NCI-H460 (cell line): ENCODE results near the gene AGBL3. TPM values are rescaled to one million over a fixed set of nuclear protein-coding genes. Genes with fewer than 3 reads are reported as not detected.
"Not testable (repeated sequence)": the region's sequence is repeated elsewhere in the genome, so short reads cannot be mapped to it uniquely, and the experiment has no call there.

Experiments
- DNase-seq: peaks from one replicate; pipeline ENCODE4 v3.0.0-alpha.2; 2016; ENCODE audit warnings: low read depth; ENCODE audit errors: extremely low read depth
- total RNA-seq: library from RNA; depleted of rRNA; stranded (reverse); fragments of >200 nt; shearing (Covaris generic); gene quantifications from 2 replicates; pipeline ENCODE4 v1.2.3, GENCODE V29; 2014

Gene AGBL3
- total RNA-seq, 1 experiment from 2014 or later = 1.2 TPM

- DNase-seq = no peak
These were observed 178.2 kb downstream of the AGBL3 start for GRCh38 chr7:135164357-135165061.

GRCh38 chr7:135165862-135166261, 179.6 kb downstream of the AGBL3 start:
- DNase-seq = no peak

DNA sequence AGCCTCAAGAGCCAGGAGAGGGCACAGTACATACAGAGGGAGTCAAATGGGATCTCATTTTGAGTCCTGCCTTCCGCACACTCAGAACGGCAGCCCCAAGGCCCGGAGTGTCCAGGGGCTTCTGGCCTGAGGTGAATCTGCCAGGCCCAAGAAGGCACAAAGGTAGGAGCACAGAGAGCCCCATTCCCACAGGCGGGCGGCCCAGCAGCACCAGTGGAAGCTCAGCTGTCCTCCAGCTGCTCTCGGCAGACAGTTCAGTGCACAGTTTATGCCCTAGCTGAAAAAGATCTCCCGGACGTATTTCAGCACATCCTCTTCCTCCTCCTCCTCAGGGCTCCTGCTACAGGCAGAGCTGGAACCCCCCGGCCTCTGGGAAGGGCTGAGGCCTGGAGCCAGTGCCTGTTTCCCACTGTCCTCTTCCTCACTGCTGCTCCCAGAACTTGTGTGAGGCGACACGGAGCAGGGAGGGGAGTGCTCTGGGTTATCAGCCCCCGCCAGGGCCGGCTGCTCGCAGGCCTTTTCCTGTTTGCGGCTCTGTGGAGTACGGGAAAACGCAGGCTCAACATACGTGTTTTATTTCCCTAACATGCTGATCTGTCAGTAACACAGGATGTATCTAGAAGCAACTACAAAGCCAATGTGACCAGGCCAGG, 180.2 kb downstream of the AGBL3 start:
- no peak for DNase-seq

- no peak for DNase-seq
These were observed 181.1 kb downstream of the AGBL3 start for GRCh38 chr7:135167365-135167917.

DNA sequence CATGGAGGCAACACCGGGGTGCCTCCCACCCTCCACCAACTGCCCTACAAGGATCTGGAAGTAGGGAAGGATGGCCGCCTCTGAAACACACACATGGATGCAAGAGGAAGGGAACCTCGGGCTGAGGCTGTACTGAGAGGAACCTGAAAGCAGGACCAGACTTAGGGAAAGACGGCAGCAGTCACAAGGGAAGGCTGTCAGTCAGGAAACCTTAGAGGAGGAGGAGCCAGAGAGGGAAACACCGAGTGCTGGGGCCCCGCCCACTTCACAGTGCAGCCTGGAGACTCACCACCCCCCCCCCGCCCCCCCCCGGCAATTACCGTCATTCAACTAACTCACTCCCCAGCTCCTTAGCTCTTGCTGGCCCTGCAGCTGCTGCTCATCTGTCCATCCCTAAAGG, 181.7 kb downstream of the AGBL3 start:
- no peak for DNase-seq

- DNase-seq = no peak
These were observed 182.3 kb downstream of the AGBL3 start for GRCh38 chr7:135168489-135169140.

GRCh38 chr7:135169141-135169963, 183.0 kb downstream of the AGBL3 start:
- DNase-seq = peak; percentile 44

DNA sequence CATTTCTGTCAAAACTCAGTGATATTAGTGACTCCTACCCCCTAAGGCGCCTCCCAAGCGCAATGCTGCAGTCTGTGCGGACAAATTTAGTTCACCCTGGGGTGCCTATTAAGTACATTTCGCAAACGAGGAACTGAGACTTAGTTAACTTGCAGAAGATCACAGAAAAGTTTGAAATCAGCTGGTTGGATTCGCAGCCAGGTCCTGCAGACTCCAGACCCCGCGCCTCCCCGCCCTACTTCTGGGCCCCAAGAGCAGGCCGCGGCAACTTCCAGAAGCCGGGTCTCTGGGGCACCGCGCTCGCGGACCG, 183.6 kb downstream of the AGBL3 start:
- DNase-seq = no peak

GRCh38 chr7:135170274-135170997, 184.1 kb downstream of the AGBL3 start, which contains the start of gene CYREN:
TSS of gene CYREN (minus strand) at chr7:135170707. CDS start at chr7:135168922, 1,785 bp downstream.
- peak; percentile 92 for DNase-seq

- DNase-seq = not testable (repeated sequence)
These were observed 184.7 kb downstream of the AGBL3 start for GRCh38 chr7:135170998-135171481.

DNA sequence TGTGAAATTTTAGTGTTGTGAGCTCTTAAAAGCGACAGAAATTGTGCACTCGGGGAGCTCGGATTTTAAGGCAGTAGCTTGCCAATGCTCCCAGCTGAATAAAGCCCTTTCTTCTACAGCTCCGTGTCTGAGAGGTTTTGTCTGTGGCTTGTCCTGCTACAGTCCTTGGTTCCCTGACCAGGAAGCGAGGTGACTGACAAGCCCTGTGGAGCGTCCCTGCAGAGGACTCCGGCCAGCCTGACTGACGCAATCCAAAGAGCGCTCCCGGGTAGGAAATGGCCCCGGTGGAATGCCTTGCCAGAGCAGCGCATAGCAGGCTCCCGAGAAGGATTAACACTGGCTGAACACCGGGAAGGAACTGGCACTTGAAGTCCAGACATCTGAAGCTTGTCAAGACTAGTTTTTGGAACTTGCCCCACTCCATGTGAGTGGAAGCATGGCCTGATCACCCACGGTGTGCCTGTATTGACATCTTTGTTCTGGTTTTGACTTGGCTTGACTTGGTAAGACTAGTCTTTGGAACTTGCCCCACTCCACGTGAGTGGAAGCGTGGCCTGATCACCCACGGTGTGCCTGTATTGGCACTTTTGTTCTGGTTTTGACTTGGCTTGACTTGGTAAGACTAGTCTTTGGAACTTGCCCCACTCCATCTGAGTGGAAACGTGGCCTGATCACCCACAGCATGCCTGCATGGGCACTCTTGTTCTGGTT, 185.4 kb downstream of the AGBL3 start:
- not testable (repeated sequence) for DNase-seq

GRCh38 chr7:135173916-135174315, 187.6 kb downstream of the AGBL3 start:
- not testable (repeated sequence) for DNase-seq

- DNase-seq = no peak
These were observed 188.6 kb downstream of the AGBL3 start for GRCh38 chr7:135174941-135175340.

GRCh38 chr7:135175931-135176330, 189.6 kb downstream of the AGBL3 start:
- DNase-seq = no peak

GRCh38 chr7:135177028-135177696, 190.9 kb downstream of the AGBL3 start:
- no peak for DNase-seq

GRCh38 chr7:135178364-135178763, 192.1 kb downstream of the AGBL3 start:
- DNase-seq = no peak

- no peak for DNase-seq
These were observed 193.1 kb downstream of the AGBL3 start for GRCh38 chr7:135179321-135179925.

DNA sequence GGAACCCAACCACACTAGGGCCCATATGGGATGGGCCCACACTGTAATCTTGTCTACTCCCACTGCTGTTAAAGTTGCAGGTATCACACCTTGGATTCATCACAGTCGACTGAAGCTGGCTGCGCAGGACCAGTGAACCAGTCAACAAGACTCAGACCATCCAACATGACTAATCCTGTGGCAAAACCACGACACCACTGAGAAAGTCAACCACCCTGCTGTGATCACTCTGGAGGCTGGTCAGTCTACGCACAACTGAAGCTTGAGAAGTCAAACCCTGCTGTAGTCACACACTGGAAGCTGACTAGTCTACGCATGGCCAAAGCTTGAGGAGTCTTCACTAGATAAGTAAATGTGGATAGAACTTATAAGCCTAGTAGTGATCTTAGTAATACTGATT, 193.8 kb downstream of the AGBL3 start:
- DNase-seq = no peak
